ENCODE data around the gene SGK2. TPM values are rescaled to one million over a fixed set of nuclear protein-coding genes. Genes with fewer than 3 reads are reported as not detected.
A peak's percentile ranks its signal among the peaks of the same experiment; 100 is the strongest.

Gene SGK2
- total and polyA plus RNA-seq, 2 of the 13 experiments (the other 11 are each of a cell fraction or from before 2014, with no cell fraction given): 6.2 to 29.4 TPM

GRCh38 chr20:43554369-43554768, 4.5 kb upstream of the SGK2 start:
- CTCF ChIA-PET (ENCODE audit: low intra/inter-chr PET ratio, low total read pairs): no interaction called here
- FAIRE-seq (no peak), DNase-seq (ENCODE audit: low spot score) (no peak), ATAC-seq (no peak)
- no peaks in the 10 kb centered on the region for H3K9me3 ChIP-seq (ENCODE audit: low read length)
- peaks cover 8% of the 10 kb centered on the region for H3K79me2 ChIP-seq (ENCODE audit: insufficient read depth, low read length)
- H3K9ac ChIP-seq (ENCODE audit: insufficient read depth, low read depth, low read length): no peak overlapping the region
- in situ Hi-C loops (cut with HindIII; ENCODE audit: extremely low pct_ligation_motif_present, low pct_unique_long_range_greater_than_20kb): no loop called here
- no peak for TF ChIP-seq RCOR2 (CRISPR knock-in tag; IDR thresholded peaks at IDR 0.05)
- no peak for TF ChIP-seq JUND (CRISPR knock-in tag; IDR thresholded peaks at IDR 0.05)
- TF ChIP-seq, protein P1, sequence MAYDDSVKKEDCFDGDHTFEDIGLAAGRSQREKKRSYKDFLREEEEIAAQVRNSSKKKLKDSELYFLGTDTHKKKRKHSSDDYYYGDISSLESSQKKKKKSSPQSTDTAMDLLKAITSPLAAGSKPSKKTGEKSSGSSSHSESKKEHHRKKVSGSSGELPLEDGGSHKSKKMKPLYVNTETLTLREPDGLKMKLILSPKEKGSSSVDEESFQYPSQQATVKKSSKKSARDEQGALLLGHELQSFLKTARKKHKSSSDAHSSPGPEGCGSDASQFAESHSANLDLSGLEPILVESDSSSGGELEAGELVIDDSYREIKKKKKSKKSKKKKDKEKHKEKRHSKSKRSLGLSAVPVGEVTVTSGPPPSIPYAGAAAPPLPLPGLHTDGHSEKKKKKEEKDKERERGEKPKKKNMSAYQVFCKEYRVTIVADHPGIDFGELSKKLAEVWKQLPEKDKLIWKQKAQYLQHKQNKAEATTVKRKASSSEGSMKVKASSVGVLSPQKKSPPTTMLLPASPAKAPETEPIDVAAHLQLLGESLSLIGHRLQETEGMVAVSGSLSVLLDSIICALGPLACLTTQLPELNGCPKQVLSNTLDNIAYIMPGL (CRISPR knock-in tag; IDR thresholded peaks at IDR 0.05; ENCODE audit: borderline replicate concordance in 1 of 2, low read depth in 1 of 2): no peak
- TF ChIP-seq, protein P2, sequence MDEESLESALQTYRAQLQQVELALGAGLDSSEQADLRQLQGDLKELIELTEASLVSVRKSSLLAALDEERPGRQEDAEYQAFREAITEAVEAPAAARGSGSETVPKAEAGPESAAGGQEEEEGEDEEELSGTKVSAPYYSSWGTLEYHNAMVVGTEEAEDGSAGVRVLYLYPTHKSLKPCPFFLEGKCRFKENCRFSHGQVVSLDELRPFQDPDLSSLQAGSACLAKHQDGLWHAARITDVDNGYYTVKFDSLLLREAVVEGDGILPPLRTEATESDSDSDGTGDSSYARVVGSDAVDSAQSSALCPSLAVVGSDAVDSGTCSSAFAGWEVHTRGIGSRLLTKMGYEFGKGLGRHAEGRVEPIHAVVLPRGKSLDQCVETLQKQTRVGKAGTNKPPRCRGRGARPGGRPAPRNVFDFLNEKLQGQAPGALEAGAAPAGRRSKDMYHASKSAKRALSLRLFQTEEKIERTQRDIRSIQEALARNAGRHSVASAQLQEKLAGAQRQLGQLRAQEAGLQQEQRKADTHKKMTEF (CRISPR knock-in tag; IDR thresholded peaks at IDR 0.05): no peak
- TF ChIP-seq SRSF4 (IDR thresholded peaks at IDR 0.05; ENCODE audit: low read depth, low read length, poor library complexity, severe bottlenecking): no peak
- TF ChIP-seq TMF1 (CRISPR knock-in tag; IDR thresholded peaks at IDR 0.05; ENCODE audit: low read depth): no peak
- no peak for TF ChIP-seq ZNF484 (CRISPR knock-in tag; IDR thresholded peaks at IDR 0.05; ENCODE audit: borderline replicate concordance, low read depth)
- peak in 1 of 2 experiments; percentile 19; a peak in 1 of 4 replicates for TF ChIP-seq MAFK (conservative IDR thresholded peaks at IDR 0.05 in 1 of 2, IDR thresholded peaks at IDR 0.05 in 1 of 2; ENCODE audit: low read length in 2 of 2)
- H3K4me2 ChIP-seq (ENCODE audit: low read depth, low read length): no peak overlapping the region
- WGBS (ENCODE audit: low lambda C conversion rate): 96% methylated on average over 3 of the region's 3 CpGs
- no TSS peak for BruUV-seq (replicated peaks)
- peaks cover 70% of the 10 kb centered on the region for H3K4me1 ChIP-seq (ENCODE audit: insufficient read depth, low read length)
- no peaks in the 10 kb centered on the region for H4K20me1 ChIP-seq (ENCODE audit: insufficient read depth, low read length)
- no peak overlapping the region for H3K4me3 ChIP-seq (replicated peaks in 1 of 3; ENCODE audit: insufficient read depth in 1 of 3, low read depth in 2 of 3, low read length in 3 of 3)
- POLR2A ChIA-PET: interaction anchor here (6.2 kb wide), 1 partner anchor 13 kb away, joined by 224 read pairs; no protein-coding TSS in a partner anchor
- intact Hi-C loops (cut with micrococcal nuclease; ENCODE audit: unreplicated experiment): no loop called here
- H2AFZ ChIP-seq (ENCODE audit: low read length): no peak overlapping the region
- H3K27me3 ChIP-seq (ENCODE audit: control insufficient read depth in 1 of 2, insufficient read depth in 2 of 2, low read length in 2 of 2): no peaks in the 10 kb centered on the region; a peak in 1 of 5 replicates
- H3K27ac ChIP-seq (ENCODE audit: extremely low read length, insufficient read depth, low read length): no peak overlapping the region
- H3K36me3 ChIP-seq (replicated peaks in 1 of 2; ENCODE audit: control insufficient read depth in 1 of 2, insufficient read depth in 2 of 2, low read length in 2 of 2): peaks cover 1 to 4% of the 10 kb centered on the region in 2 experiments; a peak in 1 of 5 replicates

Measured in HepG2 (cell line).